PFSK-1 (cell line): ENCODE data around the gene TSPO2.

Experiments
- POLR2AphosphoS5 ChIP-seq: IDR thresholded peaks from 2 replicates; pipeline ENCODE4 v1.6.1; 2012; ENCODE audit warnings: low read depth, mild to moderate bottlenecking, control low read depth, low read length, moderate library complexity
- SIN3A ChIP-seq: IDR thresholded peaks from 2 replicates; pipeline ENCODE4 v1.6.1; 2012; ENCODE audit warnings: mild to moderate bottlenecking, low read length, moderate library complexity, borderline replicate concordance; ENCODE audit not compliant: insufficient read depth

DNA sequence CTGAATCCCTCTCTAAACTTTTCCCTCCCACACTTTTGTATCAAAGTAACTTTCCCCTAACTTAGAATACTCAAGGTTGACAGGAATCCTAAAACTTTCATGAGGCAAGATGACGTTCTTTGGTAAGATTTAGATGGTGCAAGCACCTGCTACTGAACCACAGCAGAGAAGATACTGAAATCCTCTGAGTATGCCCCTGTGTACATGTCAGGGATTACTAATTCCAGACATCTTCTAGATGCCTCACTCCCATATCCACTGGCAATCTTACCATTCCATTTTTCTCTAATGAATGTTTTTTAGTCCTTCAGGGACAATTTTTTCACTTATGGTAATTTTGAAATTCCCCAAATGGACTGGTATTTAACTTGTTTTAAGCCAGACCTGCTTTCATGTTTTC lies 19.8 kb downstream of the TSPO2 start:
- TF ChIP-seq SIN3A: no peak
- no peak for TF ChIP-seq POLR2AphosphoS5
